MCF 10A (cell line): ENCODE measurements around the gene ADTRP. TPM values are rescaled to one million over a fixed set of nuclear protein-coding genes. Genes with fewer than 3 reads are reported as not detected.

Experiments
- BruUV-seq: library from RNA; stranded (reverse); fragments of 400-500 nt; replicated peaks from 2 replicates; lab custom pipeline; 2021; lab: Mats Ljungman, UMichigan
- CTCF ChIA-PET: fragments of 300-600 bp; sonication (Branson Sonifier 250); formaldehyde crosslinking; extraction: SDS; loops from one replicate; lab custom pipeline; 2021; ENCODE audit warnings: antibody characterized with exemption, inconsistent platforms; lab: Yijun Ruan, JAX
- POLR2A ChIA-PET: fragments of 300-600, 350-650 bp; sonication (Branson Sonifier 250); formaldehyde crosslinking; extraction: SDS; loops from one replicate; lab custom pipeline; 2020; ENCODE audit warnings: antibody characterized with exemption, inconsistent platforms; lab: Yijun Ruan, JAX
- DNase-seq: peaks from one replicate; pipeline ENCODE4 v3.0.0-alpha.2; 2018; ENCODE audit not compliant: unreplicated experiment
- H3K27ac Mint-ChIP-seq: one replicate; pipeline ENCODE4 v1.8.0; 2022; ENCODE audit warnings: mild to moderate bottlenecking, low read depth, mixed read lengths; ENCODE audit not compliant: unreplicated experiment
- H3K27me3 Mint-ChIP-seq: one replicate; pipeline ENCODE4 v1.8.0; 2022; ENCODE audit warnings: mixed read lengths; ENCODE audit not compliant: insufficient read depth, unreplicated experiment
- H3K36me3 Mint-ChIP-seq: one replicate; pipeline ENCODE4 v1.8.0; 2022; ENCODE audit warnings: mild to moderate bottlenecking, moderate library complexity, mixed read lengths; ENCODE audit not compliant: insufficient read depth, unreplicated experiment
- H3K4me1 Mint-ChIP-seq: one replicate; pipeline ENCODE4 v1.8.0; 2022; ENCODE audit warnings: mixed read lengths; ENCODE audit not compliant: insufficient read depth, unreplicated experiment
- H3K4me3 Mint-ChIP-seq: one replicate; pipeline ENCODE4 v1.8.0; 2022; ENCODE audit warnings: mild to moderate bottlenecking, moderate library complexity, mixed read lengths; ENCODE audit not compliant: unreplicated experiment
- H3K9me3 Mint-ChIP-seq: one replicate; pipeline ENCODE4 v1.8.0; 2022; ENCODE audit warnings: mixed read lengths; ENCODE audit not compliant: unreplicated experiment
- CTCF ChIP-seq: fragments of 200-600 bp; IDR thresholded peaks from one replicate; pipeline ENCODE4 v1.8.0; 2022; ENCODE audit warnings: antibody characterized with exemption, mild to moderate bottlenecking; ENCODE audit not compliant: unreplicated experiment
- intact Hi-C: fragments of 100-400 bp; cut with micrococcal nuclease; formaldehyde crosslinking; loops from 2 replicates; pipeline ENCODE4 v1.14.1; 2022
- total RNA-seq: library from RNA; stranded (reverse); gene quantifications from 2 replicates; pipeline ENCODE4 v1.2.3, GENCODE V29; 2022

Gene ADTRP
- total RNA-seq, 1 experiment from 2014 or later = 14.8 TPM

- H3K27me3 Mint-ChIP-seq = no peaks in the 10 kb centered on the region
- peaks cover 7% of the 10 kb centered on the region for H3K9me3 Mint-ChIP-seq
- no peaks in the 10 kb centered on the region for H3K4me1 Mint-ChIP-seq
- intact Hi-C loops = no loop called here
- BruUV-seq = no TSS peak
- ChIA-PET POLR2A (no interaction called here), CTCF (no interaction called here)
- H3K27ac Mint-ChIP-seq = no peak overlapping the region
- TF ChIP-seq CTCF = no peak
- H3K4me3 Mint-ChIP-seq = no peak overlapping the region
- DNase-seq = no peak
- H3K36me3 Mint-ChIP-seq = no peaks in the 10 kb centered on the region
These were observed 103.0 kb downstream of the ADTRP start for GRCh38 chr6:11675601-11676000.

GRCh38 chr6:11672669-11673068, 105.9 kb downstream of the ADTRP start:
- Mint-ChIP-seq H3K9me3 (peaks cover 7% of the 10 kb centered on the region), H3K27me3 (no peaks in the 10 kb centered on the region), H3K36me3 (no peaks in the 10 kb centered on the region), H3K27ac (no peak overlapping the region), H3K4me1 (no peaks in the 10 kb centered on the region), H3K4me3 (no peak overlapping the region)
- DNase-seq = no peak
- BruUV-seq = no TSS peak
- CTCF ChIA-PET = interaction anchor here (0.7 to 1.0 kb wide), 3 partner anchors 9 to 29 kb away, joined by 3 read pairs; no protein-coding TSS in a partner anchor
- POLR2A ChIA-PET = interaction anchor here (0.6 kb wide), 1 partner anchor 9 kb away, joined by 3 read pairs; no protein-coding TSS in a partner anchor
- intact Hi-C loops = no loop called here
- TF ChIP-seq CTCF = no peak

GRCh38 chr6:11672256-11672655, 106.3 kb downstream of the ADTRP start:
- H3K9me3 Mint-ChIP-seq = peaks cover 7% of the 10 kb centered on the region
- no peak overlapping the region for H3K27ac Mint-ChIP-seq
- CTCF ChIA-PET = interaction anchor here (0.7 kb wide), 1 partner anchor 9 kb away, joined by 3 read pairs; no protein-coding TSS in a partner anchor
- intact Hi-C loops = no loop called here
- POLR2A ChIA-PET = interaction anchor here (0.6 kb wide), 1 partner anchor 9 kb away, joined by 3 read pairs; no protein-coding TSS in a partner anchor
- H3K4me3 Mint-ChIP-seq = no peak overlapping the region
- TF ChIP-seq CTCF = no peak
- BruUV-seq = no TSS peak
- H3K4me1 Mint-ChIP-seq = no peaks in the 10 kb centered on the region
- no peaks in the 10 kb centered on the region for H3K36me3 Mint-ChIP-seq
- DNase-seq = no peak
- no peaks in the 10 kb centered on the region for H3K27me3 Mint-ChIP-seq

GRCh38 chr6:11669696-11670095, 108.9 kb downstream of the ADTRP start:
- DNase-seq = no peak
- Mint-ChIP-seq H3K4me1 (no peaks in the 10 kb centered on the region), H3K27ac (no peak overlapping the region), H3K36me3 (no peaks in the 10 kb centered on the region), H3K4me3 (no peak overlapping the region), H3K27me3 (no peaks in the 10 kb centered on the region), H3K9me3 (peaks cover 14% of the 10 kb centered on the region)
- TF ChIP-seq CTCF = no peak
- ChIA-PET CTCF (no interaction called here), POLR2A (no interaction called here)
- no TSS peak for BruUV-seq
- intact Hi-C loops = no loop called here
